HG02973 (cell line): ENCODE results near the gene ITGA4.

Experiments
- ATAC-seq: cut with Tn5 transposase; IDR thresholded peaks from one replicate; pipeline ENCODE4 v1.9.1; 2021; ENCODE audit warnings: moderate library complexity; ENCODE audit not compliant: unreplicated experiment

ITGA4 gene

DNA sequence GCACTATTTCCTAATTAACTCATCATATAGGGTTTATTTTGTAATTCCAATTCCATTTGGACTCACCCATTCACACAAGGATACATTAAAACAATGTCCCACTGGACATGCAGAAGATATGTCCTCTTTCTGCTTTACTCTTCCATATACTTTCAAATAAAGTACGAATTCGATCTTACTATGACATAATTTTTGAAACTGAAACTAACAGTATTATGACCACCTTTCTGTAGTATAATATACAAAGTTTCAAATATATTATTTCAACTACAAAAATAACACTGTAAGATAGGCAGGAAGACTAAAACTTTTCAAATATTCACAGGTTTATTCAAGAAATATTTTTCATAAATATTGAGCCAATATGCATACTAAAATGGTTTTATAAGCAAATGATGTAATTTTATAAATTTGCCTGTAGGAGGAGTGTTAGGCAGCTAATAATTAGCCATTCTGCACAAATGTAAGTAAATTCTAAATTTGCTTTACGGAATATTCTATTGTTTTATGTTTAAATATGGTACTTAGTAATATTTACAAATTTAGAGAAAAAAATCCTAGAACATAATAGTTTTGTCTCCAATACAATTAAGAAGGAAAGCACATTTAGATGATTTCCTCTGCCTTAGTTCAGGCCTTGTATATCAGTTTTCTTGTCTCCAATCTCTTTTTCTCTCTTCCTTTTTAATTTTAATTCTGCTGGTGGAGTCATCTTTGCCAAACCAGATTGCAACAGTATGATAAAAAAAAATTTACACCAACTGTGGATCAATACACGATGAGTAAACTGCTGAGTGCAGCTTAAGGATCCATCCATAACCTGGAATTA is 113.9 kb downstream of the ITGA4 start:
- ATAC-seq = no peak

DNA sequence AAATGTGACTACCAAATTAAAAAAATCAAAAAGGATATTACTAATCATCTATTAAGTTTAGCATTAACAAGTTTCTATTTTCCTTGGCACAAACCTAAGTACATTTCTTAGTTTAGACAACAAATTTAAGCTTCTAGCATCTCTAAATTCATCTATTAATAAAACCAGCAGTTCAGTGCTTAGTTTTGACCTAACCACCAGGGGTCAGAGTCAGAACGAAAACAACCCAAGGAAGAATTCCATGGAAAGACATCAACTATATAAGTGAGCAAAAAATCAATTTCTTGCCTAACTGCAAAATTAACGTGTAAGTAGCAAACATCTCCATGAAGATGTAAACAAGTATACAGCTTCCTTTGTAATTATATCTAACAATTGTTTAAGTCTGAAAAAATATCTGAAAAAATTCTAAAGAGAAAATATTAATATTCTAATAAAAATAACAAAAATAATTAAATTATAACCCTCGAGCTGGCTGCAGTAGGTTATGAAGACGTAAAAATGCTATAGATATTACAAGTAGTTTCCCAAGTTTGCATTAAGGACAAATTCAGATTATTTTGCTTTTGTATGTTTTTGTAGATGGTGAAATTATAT is 116.1 kb downstream of the ITGA4 start:
- ATAC-seq = no peak

- ATAC-seq = no peak
Observed at GRCh38 chr2:181574321-181574720, 117.1 kb downstream of the ITGA4 start.

DNA sequence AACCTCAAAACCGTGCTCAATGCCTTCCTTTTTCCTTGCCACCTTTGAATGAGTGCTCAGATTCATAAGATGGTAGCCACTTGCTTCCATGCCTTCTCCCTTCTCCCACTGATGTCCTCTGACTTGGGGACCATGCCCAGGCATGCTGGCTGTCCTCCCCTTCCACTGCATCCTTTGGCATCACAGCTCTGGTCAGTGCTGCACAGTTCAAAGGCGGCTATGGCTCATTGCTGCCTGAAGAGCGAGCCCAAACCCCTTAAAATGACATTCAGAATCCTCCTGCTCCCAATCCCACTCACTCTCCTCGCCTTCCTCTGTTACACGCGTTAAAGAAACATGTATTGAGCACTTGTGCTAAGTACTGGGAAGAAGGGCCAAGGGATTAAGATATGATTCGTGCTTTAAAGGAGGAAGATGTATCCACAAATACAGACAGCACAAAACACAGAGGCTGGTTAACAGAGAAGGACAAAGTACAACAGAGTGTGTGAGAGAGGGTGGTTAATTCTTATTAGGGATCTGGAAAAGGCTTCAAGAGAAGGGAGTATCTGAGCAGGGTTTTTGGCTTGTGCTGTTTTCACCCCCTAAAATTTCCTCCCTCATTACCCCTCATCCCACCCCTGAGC is 118.0 kb downstream of the ITGA4 start:
- ATAC-seq = no peak

DNA sequence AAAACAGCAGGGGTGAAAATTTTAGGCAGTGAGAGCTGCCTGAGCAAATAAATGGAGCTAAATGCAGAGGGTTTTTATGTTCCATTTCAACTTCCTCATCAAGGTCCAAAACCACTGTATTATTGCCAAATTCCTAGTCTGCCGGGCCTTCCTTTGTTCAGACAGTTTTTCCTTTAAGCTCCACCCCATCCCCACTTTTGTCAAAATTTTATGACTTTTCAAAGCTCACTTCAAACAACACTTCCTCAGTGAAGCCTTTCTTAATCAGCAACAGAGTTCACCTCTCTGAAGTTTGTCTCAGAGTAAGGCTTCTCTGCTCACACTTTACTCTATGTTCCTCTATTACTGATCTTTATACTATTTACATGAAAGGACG is 118.5 kb downstream of the ITGA4 start:
- no peak for ATAC-seq

DNA sequence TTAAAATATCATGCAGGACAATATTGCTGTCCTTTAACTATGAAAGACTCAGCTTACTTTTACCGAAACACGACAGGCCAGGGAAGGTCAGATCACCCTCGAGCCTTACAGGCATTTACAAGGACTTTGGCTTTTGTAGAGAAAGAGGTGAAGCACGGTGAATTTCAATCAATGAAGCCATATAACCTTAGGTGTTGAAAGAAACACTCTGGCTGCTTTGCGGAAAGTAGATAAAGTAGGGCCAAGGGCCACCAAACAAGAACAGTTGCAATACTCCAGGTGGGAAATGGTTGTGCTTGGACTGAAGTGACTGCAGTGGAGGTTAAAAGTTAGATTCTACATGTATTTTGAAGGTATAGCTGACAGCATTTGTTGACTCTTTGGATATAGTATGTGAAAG is 119.2 kb downstream of the ITGA4 start:
- no peak for ATAC-seq

GRCh38 chr2:181578829-181579228 is 121.6 kb downstream of the ITGA4 start:
- no peak for ATAC-seq

DNA sequence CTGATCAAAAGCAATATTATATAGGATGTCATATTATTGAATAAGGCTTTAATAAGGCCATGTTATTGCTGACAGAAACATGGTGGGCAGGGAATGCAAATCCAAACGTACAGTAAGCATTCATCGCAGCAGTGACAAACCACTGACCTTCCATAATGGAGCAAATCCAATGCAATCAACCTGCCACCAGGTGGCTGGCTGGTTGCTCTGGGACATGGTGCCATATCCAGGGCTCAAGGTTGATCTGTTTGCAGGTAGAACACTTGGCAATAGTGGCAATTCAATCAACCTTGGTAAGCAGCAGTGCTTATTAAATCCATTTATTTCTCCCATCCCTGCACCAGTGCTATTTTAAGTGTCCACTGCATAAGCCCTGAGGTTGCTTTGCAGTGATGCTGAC is 124.3 kb downstream of the ITGA4 start:
- ATAC-seq = no peak

DNA sequence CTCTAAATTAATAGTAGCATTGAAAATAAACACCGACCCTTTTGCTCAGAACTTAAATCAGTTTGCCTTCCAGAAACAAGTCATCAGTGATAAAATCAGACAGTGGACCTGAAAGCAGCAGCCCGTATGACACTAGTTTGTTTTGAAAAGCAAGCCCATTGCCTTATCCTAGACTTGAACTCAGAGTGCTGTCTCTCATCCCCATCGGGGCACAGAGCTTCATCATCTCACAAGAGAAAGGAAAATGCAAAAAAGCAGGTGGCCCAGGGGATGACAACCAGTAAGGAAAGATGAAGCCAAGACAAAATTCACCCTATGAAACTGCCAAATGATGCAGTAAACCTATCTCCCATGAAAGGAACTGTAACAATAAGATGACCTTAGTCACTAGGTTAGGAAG is 128.5 kb downstream of the ITGA4 start:
- ATAC-seq = no peak
